ENCODE data around the gene UNK.

GRCh38 chr17:75849724-75850123 is 65.1 kb downstream of the UNK start:
- TF ChIP-seq GATA2 (IDR thresholded peaks at IDR 0.05; ENCODE audit: low read depth, low read length): no peak
- TF ChIP-seq GATA3 (IDR thresholded peaks at IDR 0.05; ENCODE audit: low read depth, low read length): no peak

Data from SH-SY5Y (cell line).